Adipose tissue (tissue), 3 donors: ENCODE measurements around the gene EPC2. TPM values are rescaled to one million over a fixed set of nuclear protein-coding genes. Genes with fewer than 3 reads are reported as not detected.
A peak's percentile ranks its signal among the peaks of the same experiment; 100 is the strongest.
"Not testable (repeated sequence)": the region's sequence is repeated elsewhere in the genome, so short reads cannot be mapped to it uniquely, and the experiment has no call there.

Experiments used
- H3K27ac ChIP-seq: one replicate; pipeline ENCODE4 v1.5.1; 2013; ENCODE audit warnings: low read depth, low read length
- WGBS, 3 donors: extraction: QIAGEN DNeasy Blood & Tissue Kit; methylation state at CpG; one replicate each; pipeline ENCODE4 v1.1.7; 2013; 5-methylcytosine and 5-hydroxymethylcytosine counted together
- polyA plus RNA-seq, 3 donors: library from polyadenylated mRNA; stranded (reverse); fragments of 200-250 nt; gene quantifications; one replicate each; pipeline ENCODE4 v1.2.3, GENCODE V29; 2013
- donor health status: healthy with polysubstance abuse.
- donor health status: Bipolar disorder and iron deficiency.
- donor health status: healthy.

EPC2 gene
- polyA plus RNA-seq, 3 donors: 5.1 to 17.7 (median 13.2) TPM

DNA sequence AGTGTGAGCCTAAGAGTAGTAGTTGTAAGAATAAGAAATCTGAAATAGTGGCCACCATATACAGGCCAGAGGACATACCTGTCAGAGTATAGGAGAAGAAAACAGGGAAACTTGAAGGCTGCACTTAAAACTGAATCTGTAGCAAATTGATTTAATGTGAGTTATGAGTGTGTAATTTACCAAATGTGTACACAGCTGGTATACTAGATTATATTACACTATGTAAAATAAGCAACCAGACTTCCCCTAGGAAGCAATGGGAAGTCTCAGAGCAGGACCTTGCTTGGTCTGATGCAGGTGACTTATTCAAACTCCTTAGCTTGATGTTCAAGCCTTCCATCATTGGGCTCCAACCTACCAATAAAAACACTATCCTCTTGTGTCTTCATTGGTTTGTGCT lies 17.3 kb upstream of the EPC2 start:
- no peak overlapping the region for H3K27ac ChIP-seq

DNA sequence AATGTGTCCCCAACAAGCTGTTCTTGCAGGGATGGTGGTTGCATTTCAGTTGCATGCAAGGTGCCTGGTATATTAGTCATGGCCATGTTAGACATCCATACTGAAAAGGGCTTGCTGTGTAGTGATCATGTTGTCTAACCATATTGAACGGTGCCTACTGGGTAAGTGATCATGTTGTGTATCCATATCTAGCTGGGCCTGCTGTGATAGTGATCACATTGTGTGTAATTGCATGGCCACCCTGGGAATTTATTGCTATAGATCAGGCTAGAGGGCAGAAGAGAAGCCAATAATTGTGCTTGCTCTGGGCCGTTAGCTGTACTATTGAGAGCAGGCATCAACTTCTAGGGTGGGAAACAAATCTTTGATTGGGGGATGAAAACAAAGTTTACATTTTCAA lies 9.8 kb upstream of the EPC2 start:
- WGBS, 3 donors: 88 to 90% (median 90%) methylated on average over 2 of the region's 2 CpGs
- no peak overlapping the region for H3K27ac ChIP-seq

DNA sequence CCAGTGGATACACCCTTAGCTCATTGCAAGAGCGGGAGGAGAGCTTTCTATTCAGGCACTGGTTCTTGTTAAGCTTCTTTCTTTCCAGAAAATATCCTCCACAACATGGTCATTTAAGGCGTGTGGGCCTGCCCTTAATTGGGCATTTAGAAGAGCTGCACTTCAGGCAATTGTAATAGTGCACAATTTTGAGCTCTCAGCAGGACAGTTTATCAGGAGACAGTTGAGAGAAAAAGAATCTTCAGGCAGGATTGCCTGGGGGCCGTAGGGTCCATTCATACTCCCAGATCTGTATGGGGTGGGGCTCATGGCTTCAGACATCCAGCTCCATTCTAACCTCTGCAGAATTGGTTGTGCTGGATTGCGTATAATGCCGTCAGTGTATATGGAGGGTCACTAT lies 6.0 kb upstream of the EPC2 start:
- WGBS, 3 donors: 86 to 92% (median 90%) methylated on average over 5 of the region's 5 CpGs
- no peak overlapping the region for H3K27ac ChIP-seq

DNA sequence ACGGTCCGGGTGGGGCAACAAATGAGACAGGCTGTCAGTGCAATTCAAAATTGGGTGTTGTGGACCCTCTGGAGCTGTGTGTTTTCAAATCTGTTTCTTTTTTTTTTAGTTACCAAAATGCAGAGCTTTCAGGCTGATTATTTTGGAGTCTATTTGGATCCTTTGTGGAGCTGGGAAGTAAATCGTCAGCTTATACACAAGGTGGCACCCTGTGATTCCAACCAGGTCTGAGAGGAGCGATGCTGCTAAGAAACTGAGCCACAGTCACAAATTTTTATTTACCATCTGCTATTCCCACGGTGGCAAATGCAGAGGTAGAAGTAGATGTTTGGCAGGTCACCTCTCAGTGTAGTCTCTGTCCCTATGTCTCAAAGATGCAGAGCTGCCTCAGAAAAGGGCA lies 3.8 kb upstream of the EPC2 start:
- H3K27ac ChIP-seq: no peak overlapping the region
- WGBS, 3 donors: 52 to 71% (median 69%) methylated on average over 5 of the region's 5 CpGs

DNA sequence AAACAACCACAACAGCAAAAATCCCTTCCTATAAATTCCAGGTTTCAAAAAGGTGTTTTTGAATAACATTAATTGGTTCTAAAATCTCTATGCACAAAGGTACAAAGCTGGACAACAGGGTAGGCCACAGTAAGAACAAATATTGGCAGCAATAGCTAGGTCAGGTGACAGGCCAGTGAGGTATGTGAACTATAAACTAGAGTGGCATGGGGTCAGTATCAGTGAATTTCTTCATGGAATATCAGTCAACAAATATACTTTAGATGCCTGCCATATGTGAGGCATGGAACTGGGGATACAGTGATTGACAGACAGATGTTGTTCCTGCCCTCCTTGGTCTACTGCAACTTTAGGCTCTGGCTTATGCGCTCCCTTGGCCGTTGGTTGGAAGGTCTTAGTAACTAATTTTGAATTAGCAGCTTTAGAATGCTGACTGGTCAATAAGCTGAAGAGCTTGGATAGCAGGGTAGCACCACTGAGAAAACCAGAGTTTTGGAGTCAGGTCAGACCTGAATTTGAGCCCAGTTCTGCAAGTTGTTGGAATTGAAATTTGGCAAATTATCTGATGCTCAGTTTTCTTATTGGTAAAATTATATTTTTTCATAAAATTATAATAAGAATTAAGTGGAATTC lies 2.3 kb upstream of the EPC2 start:
- H3K27ac ChIP-seq: no peak overlapping the region
- 56 to 91% (median 76%) methylated on average over 2 of the region's 2 CpGs for WGBS, 3 donors

DNA sequence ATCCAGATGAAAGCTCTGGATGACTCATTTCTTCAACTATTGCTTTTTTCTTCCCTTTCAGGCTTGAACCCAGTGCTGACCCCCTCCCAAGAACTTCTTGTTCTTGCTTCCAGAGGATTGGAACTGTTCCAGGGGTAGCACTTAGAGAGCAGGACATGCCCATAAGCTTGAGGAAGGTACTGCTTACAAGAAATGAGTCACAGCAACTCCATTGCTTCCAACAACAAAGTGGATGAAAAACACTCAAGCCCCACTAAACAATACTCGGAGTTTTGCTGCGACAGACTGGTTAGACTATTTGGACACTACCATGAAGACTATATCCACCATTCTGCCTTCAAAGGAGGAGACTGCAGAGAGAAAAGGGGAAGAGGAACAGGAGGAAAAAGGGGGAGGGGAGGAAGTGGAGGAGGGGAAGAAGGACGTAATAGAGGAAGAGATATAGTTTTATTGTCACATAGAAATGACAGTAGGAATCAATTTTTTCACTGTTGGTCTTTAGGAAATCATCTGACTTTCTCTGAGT lies 1.6 kb upstream of the EPC2 start:
- 43 to 56% (median 45%) methylated on average over 3 of the region's 3 CpGs for WGBS, 3 donors
- H3K27ac ChIP-seq: no peak overlapping the region

DNA sequence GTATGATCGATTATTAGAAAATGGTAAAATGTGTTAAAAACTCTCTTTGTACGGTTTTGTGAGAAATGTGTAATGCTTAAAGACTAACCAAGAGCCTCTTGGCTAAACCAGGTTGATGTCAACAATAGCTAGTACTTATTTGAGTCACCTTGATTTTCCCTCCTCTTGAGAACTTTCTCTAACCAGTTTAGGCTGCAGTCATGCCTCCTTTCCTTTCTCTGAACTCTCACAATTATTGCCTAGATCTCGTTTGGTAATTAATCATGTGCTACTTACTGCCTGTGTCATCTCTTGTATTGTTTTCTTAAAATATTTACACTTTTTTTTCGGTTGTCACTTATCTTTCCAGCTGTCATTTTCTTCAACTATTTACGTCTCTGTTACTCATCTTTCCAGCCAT lies 1.1 kb upstream of the EPC2 start:
- no peak overlapping the region for H3K27ac ChIP-seq
- WGBS, 3 donors: 27 to 30% (median 27%) methylated on average over 5 of the region's 5 CpGs

DNA sequence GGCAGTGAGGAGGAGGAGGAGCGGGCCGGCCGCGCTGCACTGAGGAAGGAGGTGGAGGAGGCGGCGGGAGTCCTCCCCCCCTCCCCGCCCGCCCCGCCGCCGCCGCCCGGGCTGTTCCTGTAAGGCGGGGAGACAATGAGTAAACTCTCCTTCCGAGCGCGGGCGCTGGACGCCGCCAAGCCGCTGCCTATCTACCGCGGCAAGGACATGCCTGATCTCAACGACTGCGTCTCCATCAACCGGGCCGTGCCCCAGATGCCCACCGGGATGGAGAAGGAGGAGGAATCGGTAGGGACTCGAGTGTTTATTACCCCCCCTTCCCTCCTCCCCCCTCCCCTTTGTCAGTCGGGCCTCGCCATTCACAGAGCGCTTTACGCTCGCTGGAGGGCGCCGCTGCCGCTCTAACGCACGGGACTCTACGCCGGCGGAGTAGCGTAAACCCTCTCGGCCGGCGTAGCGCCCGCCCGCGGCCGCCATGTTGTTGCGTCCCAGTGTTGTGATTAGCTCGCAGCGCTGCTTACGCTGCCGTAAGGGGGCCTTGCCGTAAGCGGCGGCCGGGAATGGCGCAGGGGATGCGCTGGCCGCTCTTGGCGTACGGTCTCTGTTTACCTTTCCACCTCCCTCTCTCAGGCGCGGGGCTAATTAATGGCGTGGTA lies 460 bp downstream of the EPC2 start:
- 0 to 1% (median 0%) methylated on average over 46 to 65 of the region's 69 CpGs for WGBS, 3 donors
- H3K27ac ChIP-seq: peak overlapping the region; percentile 87

DNA sequence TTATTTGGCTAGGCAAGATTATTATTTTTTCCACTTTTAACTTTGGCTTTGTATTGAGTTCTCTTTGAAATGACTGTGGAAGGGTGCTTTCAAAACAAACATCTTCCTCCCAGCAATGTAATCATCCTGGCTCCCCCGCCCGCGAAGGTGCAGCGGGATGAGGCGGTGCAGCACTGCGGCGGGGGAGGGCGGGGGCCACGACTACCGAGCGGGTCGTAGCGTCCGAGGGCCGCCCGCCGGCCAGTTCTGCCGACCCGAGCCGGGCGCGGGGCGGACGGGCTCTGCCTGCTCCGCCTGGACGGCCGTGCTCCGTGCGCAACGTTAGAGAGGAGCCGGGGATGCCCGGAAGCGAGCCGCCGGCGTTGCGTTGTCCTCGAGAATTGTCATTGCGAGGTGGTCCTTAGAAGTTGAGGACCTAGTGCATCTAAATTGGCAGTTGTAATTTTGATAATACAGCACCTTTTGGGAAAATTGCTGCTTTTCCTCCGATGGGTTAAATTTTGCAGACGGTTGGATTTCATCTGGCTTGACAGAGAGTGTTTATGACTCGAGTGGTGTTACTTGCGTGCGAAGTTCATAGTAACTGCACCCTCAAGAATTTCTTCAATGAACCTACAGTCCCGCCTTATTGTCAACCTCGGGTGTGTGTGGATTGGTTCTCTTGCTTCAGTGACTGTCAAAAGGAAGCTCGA lies 1.1 kb downstream of the EPC2 start:
- H3K27ac ChIP-seq: no peak overlapping the region
- WGBS, 3 donors: 0 to 1% (median 0%) methylated on average over 47 of the region's 47 CpGs

DNA sequence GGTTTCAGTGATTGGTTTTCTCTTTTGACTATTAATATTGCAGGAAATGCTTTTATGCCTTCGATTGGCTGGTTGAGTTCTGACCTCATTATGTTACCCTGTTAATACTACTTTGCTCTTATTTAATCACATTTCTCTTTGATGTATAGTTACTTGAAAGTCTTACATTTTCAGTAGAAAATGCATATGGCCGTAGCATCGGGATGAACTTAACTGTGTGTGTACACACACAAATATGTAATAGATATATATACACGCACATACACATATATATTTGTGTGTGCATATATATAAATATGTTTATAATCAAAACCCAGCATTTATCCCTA lies 1.6 kb downstream of the EPC2 start:
- WGBS, 3 donors: 18 to 36% (median 30%) methylated on average over 4 of the region's 4 CpGs
- no peak overlapping the region for H3K27ac ChIP-seq

DNA sequence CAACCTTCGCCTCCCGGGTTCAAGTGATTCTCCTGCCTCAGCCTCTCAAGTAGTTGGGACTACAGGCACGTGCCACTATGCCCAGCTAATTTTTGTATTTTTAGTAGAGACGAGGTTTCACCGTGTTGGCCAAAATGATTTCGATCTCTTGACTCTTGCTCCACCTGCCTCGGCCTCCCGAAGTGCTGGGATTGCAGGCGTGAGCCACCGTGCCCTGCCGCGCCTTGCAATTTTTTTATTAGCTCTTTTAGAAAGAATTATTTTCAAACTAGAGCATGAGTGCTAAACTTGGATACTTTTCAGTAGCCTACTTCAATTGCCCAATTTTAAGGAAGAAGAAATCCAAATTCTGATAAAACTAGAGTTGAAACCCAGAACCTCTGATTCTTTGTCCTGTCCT lies 3.2 kb downstream of the EPC2 start:
- WGBS, 3 donors: 94 to 96% (median 96%) methylated on average over 12 of the region's 12 CpGs
- not testable (repeated sequence) for H3K27ac ChIP-seq

DNA sequence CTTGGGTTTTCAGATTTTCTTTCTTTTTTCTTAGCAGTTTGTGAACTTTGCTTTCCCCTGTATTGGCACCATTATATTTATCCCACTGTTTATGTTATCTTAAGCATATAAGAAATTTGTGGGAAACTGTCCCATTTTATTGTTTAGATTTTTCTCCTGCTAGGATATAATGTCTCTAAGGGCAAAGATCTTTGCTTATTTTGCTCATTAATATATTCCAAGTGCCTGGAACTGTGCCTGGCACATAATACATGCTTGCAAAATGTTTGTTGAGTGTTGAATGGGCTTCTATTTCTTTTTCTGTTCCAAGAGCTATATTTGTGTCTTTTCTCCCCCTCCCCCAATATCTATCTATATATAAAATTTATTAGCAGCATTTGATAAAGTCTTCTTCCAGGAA lies 5.4 kb downstream of the EPC2 start:
- no peak overlapping the region for H3K27ac ChIP-seq

DNA sequence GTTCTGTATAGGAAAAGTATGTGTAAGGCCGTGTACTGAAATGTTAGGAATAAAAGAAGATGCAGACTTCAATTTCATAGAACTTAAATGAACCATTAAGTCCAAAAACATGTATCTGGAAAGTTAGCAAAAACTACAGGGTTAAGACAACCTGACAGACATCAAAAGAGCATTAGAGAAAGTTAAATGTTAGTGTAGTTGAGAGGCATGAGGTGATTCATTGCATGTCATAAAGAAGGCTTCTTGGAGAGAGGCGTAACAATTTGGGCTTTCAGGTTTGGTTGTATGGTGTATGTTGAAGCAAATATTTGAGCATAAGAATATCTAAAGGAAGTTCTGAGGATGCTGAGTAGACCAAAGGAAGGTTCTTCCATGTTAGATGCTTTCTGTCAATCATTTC lies 6.3 kb downstream of the EPC2 start:
- no peak overlapping the region for H3K27ac ChIP-seq
- 74 to 96% (median 89%) methylated on average over 2 of the region's 2 CpGs for WGBS, 3 donors

DNA sequence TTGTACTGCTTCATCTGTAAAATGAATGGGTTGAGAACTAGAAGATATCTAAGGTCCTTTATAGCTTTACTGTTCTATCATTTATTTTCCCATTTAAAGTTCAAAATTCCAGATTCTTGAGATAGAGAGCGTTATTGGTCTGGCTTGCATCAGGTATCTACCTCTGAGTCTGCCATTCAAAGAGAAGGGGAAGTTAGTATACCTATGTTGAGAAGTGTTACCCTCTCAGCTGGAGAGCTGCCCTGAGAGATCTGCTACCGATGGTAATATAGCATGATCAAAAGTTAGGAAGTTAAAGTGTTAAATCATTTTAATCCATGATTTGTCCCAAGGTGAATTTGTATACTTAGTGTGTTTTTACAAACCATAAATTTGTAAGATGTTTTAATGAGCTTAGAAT lies 7.4 kb downstream of the EPC2 start:
- WGBS, 3 donors: 61 to 80% (median 77%) methylated on average over 2 of the region's 2 CpGs
- H3K27ac ChIP-seq: no peak overlapping the region

DNA sequence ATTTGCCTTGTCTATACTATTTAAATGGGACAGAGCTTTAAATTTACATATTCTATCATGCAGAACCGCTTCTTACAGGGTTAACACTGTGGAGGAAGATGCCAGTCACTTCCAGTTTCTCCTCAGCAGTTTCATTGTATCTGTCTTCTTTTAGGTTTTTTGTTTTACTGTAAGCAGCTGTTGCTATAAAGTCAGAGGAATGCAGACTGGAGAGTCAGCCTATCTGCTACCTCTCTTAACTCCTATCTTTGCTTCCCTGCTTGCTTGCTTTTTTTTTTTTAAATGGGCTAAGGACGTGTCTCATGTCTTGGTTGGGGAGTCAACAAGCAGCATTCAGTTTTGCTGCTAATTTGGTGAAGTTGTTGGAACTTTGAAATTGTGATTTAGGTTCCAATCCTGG lies 8.9 kb downstream of the EPC2 start:
- WGBS, 3 donors: 50 to 55% (median 53%) methylated on average over 2 of the region's 2 CpGs

DNA sequence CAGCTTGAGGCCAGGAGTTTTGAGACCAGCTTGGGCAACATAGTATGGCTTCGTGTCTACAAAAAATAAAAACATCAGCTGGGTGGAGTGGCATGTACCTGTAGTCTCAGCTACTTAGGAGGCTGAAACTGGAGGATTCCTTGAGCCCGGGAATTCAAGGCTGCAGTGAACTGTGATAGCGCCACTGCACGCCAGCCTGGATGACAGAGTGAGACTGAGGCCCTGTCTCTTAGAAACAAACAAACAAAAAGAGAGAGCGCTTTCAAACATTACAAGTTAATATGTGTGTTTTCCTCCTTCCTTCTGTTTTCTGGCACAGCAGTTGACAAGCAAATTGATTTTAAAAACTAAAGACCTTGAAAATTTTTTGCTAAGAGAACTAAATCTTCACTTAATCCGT lies 9.9 kb downstream of the EPC2 start:
- WGBS, 3 donors: 51 to 91% (median 89%) methylated on average over 6 of the region's 6 CpGs
- no peak overlapping the region for H3K27ac ChIP-seq

More for the DNA sequence above, 8.9 kb downstream of the EPC2 start:
- H3K27ac ChIP-seq: no peak overlapping the region

DNA sequence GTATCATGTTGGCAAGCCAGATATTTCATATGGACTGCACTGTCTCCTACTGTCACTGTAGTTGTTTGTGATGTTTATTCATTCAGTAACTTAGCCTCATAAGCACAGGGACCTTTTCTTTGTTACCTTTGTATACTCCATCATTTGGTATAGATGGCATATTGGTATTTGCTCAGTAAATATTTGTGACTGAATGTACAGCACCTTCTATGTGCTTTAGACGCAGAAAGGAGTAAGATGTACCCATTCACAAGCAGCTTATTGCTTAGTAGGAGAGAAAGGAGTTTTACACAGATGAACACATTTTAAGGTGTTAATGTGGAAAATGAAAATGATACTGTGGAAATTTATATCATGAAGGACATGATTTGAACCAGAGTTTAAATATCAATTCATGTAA lies 12.0 kb downstream of the EPC2 start:
- WGBS, 3 donors: 75 to 99% (median 92%) methylated on average over 1 of the region's 1 CpG
- H3K27ac ChIP-seq: no peak overlapping the region

DNA sequence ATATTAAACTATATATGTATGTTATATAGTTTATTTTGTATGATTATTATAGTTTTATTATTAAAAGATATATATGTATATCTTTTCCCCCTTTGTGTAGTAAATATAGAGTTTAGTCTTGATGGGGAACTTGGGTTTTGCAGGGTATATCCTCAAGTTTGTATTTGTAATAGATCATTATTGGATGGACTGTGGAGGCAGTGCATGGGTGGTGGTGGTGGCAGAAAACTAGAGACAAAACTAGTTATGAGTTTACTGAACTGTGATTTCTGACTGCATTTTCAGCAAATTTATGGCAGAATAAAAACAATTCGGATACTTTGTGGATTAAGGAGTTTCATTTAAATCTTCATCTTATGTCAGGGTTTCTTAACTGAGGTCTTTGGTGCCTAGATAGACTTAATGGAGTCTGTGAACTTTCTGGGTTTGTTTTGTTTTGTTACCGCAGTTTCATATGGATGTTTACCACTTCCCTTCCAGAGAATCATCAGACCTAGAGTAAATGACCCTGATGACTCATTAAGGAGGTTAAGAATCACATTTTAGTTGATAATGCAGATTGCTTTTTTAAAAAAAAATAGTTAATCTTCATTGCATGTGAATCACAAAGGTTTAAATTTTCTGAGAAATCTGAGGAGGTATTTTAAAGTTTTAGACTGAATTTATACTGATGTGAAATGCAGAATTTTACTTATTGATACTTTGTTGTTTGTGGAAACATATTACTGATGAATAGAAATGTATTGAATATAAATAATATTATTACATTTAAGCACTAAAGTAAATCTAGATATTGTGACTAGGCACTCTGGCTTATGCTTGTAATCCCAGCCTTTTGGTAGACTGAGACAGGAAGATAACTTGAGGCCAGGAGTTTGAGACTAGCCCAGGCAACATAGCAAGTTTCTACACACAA lies 14.5 kb downstream of the EPC2 start:
- H3K27ac ChIP-seq: no peak overlapping the region
- 40 to 73% (median 42%) methylated on average over 2 of the region's 2 CpGs for WGBS, 3 donors

DNA sequence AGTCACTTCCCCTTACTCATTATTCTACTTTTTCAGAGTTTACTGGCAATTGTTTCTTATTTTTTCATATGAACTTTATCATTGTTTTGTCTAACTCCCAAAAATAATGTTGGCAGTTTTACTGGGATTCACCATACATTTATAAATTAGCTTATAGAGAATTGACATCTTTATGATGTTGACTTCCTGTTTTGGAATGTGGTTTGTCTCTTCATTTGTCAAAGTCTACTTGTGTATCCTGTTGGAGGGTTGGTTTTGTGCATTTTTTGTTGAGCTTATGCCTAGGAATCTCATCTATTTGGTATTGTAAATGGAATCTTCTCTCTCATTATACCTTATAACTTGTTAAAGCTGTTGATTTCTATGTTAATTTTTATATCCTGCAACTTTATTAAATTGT lies 16.4 kb downstream of the EPC2 start:
- H3K27ac ChIP-seq: no peak overlapping the region
